NCI-H2196 treated with DMSO at 0.1 percent for 48 hours (cell line): ENCODE data around the gene TMEM14A.
"Not testable (repeated sequence)": the region's sequence is repeated elsewhere in the genome, so short reads cannot be mapped to it uniquely, and the experiment has no call there.

ENCODE experiments used
- DNase-seq: peaks from one replicate; lab custom pipeline; 2025; ENCODE audit not compliant: unreplicated experiment; lab: John Stamatoyannopoulos, UW

Gene TMEM14A

GRCh38 chr6:52655941-52656340, 15.0 kb upstream of the TMEM14A start:
- DNase-seq, result not testable (repeated sequence)

GRCh38 chr6:52657870-52658269, 13.0 kb upstream of the TMEM14A start:
- DNase-seq, result no peak

GRCh38 chr6:52661551-52661950, 9.4 kb upstream of the TMEM14A start:
- DNase-seq, result no peak

GRCh38 chr6:52662031-52662430, 8.9 kb upstream of the TMEM14A start:
- no peak for DNase-seq

- peak; percentile 70 for DNase-seq
Measured at GRCh38 chr6:52663120-52663935, 7.6 kb upstream of the TMEM14A start.

GRCh38 chr6:52663936-52664185, 7.1 kb upstream of the TMEM14A start:
- no peak for DNase-seq

- peak; percentile 91 for DNase-seq
Measured at GRCh38 chr6:52664186-52664990, 6.5 kb upstream of the TMEM14A start.

- DNase-seq, result no peak
Measured at GRCh38 chr6:52664991-52665686, 5.8 kb upstream of the TMEM14A start.

- no peak for DNase-seq
Measured at GRCh38 chr6:52666071-52666470, 4.8 kb upstream of the TMEM14A start.

GRCh38 chr6:52666523-52666922, 4.4 kb upstream of the TMEM14A start:
- no peak for DNase-seq

GRCh38 chr6:52667572-52667971, 3.3 kb upstream of the TMEM14A start:
- no peak for DNase-seq

GRCh38 chr6:52671676-52672075, 763 bp downstream of the TMEM14A start:
- no peak for DNase-seq

GRCh38 chr6:52672412-52673025, 1.6 kb downstream of the TMEM14A start:
- no peak for DNase-seq

- no peak for DNase-seq
Measured at GRCh38 chr6:52674666-52675065, 3.8 kb downstream of the TMEM14A start.

GRCh38 chr6:52675372-52675771, 4.5 kb downstream of the TMEM14A start:
- no peak for DNase-seq

- not testable (repeated sequence) for DNase-seq
Measured at GRCh38 chr6:52676631-52677030, 5.7 kb downstream of the TMEM14A start.

GRCh38 chr6:52681416-52681815, 10.5 kb downstream of the TMEM14A start:
- no peak for DNase-seq

GRCh38 chr6:52686878-52687699, 16.2 kb downstream of the TMEM14A start:
- DNase-seq, result no peak

GRCh38 chr6:52689857-52690256, 18.9 kb downstream of the TMEM14A start:
- DNase-seq, result no peak

GRCh38 chr6:52691718-52692117, 20.8 kb downstream of the TMEM14A start:
- DNase-seq, result no peak

- no peak for DNase-seq
Measured at GRCh38 chr6:52693773-52694172, 22.9 kb downstream of the TMEM14A start.
